Keratinocyte (primary cell): ENCODE results near the gene ZNF597.

ENCODE experiments used
- EZH2 ChIP-seq: IDR thresholded peaks from one replicate; pipeline ENCODE4 v1.6.1; 2012; ENCODE audit warnings: inconsistent platforms, mild to moderate bottlenecking, low read length, moderate library complexity
- TF ChIP-seq, protein P1 (sequence below), 3 experiments: IDR thresholded peaks in 1 of 3; conservative IDR thresholded peaks in 1 of 3; optimal IDR thresholded peaks in 1 of 3; 2 replicates in 2 of 3; 3 replicates in 1 of 3; pipeline versions ENCODE3 to v1.5.1; 2011; ENCODE audit warnings: low read length in 3 of 3, mild to moderate bottlenecking in 3 of 3, moderate library complexity in 2 of 3, control low read depth in 1 of 3, inconsistent platforms in 1 of 3; ENCODE audit not compliant: insufficient read depth in 2 of 3; ENCODE audit errors: extremely low read depth in 1 of 3

DNA sequence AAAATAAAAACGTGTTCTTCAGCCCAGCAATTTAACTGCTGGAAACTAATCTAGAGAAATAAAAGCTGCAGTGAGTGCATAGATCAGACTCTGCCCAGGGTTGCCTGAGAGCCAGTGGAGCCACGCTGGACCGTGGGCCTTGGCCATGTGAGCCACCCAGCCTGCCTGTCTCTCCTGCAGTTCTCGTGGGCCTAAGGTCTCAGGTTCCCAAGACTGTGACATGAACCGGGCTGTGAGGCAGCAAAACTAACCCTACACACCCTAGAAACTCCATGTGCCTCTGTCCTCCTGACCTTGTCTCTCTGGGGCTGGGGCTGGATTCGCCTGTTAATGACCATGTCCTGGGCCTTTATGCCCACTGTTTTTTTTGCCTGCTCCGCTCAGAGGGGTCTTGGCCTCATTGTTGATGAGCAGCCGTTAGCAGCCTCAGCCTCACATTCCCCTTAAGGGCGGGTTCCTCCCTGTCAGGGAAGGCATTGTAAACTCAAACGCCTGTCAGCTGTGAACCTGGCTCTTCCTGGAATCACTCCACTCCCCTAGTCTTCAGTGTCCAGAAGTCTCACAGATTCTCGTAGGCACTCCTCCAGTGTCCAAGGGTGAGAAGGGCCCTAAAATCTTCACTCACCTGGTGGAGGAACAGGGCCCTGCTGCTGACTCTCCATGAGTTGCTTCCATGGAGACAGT, 35.1 kb upstream of the ZNF597 start:
- TF ChIP-seq, protein P1, sequence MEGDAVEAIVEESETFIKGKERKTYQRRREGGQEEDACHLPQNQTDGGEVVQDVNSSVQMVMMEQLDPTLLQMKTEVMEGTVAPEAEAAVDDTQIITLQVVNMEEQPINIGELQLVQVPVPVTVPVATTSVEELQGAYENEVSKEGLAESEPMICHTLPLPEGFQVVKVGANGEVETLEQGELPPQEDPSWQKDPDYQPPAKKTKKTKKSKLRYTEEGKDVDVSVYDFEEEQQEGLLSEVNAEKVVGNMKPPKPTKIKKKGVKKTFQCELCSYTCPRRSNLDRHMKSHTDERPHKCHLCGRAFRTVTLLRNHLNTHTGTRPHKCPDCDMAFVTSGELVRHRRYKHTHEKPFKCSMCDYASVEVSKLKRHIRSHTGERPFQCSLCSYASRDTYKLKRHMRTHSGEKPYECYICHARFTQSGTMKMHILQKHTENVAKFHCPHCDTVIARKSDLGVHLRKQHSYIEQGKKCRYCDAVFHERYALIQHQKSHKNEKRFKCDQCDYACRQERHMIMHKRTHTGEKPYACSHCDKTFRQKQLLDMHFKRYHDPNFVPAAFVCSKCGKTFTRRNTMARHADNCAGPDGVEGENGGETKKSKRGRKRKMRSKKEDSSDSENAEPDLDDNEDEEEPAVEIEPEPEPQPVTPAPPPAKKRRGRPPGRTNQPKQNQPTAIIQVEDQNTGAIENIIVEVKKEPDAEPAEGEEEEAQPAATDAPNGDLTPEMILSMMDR (optimal IDR thresholded peaks at IDR 0.05 in 1 of 3, IDR thresholded peaks at IDR 0.05 in 1 of 3, conservative IDR thresholded peaks at IDR 0.05 in 1 of 3; ENCODE audit: extremely low read depth in 1 of 3, insufficient read depth in 2 of 3, low read length in 3 of 3), result no peak
- TF ChIP-seq EZH2, result no peak
